Stimulated activated memory B cell treated with anti-CD40 and anti-IgM and Interleukin-4, amounts not matched to agents 10 μg/mL and 1 μg/mL and 100 μg/mL, for 72 hours (primary cell): ENCODE results near the gene PTGS2.
"Not testable (repeated sequence)": the region's sequence is repeated elsewhere in the genome, so short reads cannot be mapped to it uniquely, and the experiment has no call there.

ENCODE experiments used
- ATAC-seq: fragments of 150-1000 bp; cut with Tn5 transposase; 2 replicates; pipeline ENCODE4 v1.10.0; 2021
- H3K27ac Mint-ChIP-seq: one replicate; pipeline ENCODE4 v1.8.0; 2022; ENCODE audit warnings: mild to moderate bottlenecking, mixed read lengths
- H3K27me3 Mint-ChIP-seq: one replicate; pipeline ENCODE4 v1.8.0; 2022; ENCODE audit warnings: mixed read lengths
- H3K36me3 Mint-ChIP-seq: one replicate; pipeline ENCODE4 v1.8.0; 2022; ENCODE audit warnings: mixed read lengths
- H3K4me1 Mint-ChIP-seq: one replicate; pipeline ENCODE4 v1.8.0; 2022; ENCODE audit warnings: mixed read lengths
- H3K4me3 Mint-ChIP-seq: one replicate; pipeline ENCODE4 v1.8.0; 2022; ENCODE audit warnings: mild to moderate bottlenecking, moderate library complexity, mixed read lengths
- H3K9me3 Mint-ChIP-seq: one replicate; pipeline ENCODE4 v1.8.0; 2022; ENCODE audit warnings: mixed read lengths

The PTGS2 gene

GRCh38 chr1:186681121-186681520 lies 898 bp upstream of the PTGS2 start:
- Mint-ChIP-seq H3K4me3 (no peak overlapping the region), H3K27ac (no peak overlapping the region), H3K9me3 (no peaks in the 10 kb centered on the region), H3K27me3 (peaks cover 71% of the 10 kb centered on the region), H3K36me3 (no peaks in the 10 kb centered on the region), H3K4me1 (peaks cover 13% of the 10 kb centered on the region)
- no peak for ATAC-seq

DNA sequence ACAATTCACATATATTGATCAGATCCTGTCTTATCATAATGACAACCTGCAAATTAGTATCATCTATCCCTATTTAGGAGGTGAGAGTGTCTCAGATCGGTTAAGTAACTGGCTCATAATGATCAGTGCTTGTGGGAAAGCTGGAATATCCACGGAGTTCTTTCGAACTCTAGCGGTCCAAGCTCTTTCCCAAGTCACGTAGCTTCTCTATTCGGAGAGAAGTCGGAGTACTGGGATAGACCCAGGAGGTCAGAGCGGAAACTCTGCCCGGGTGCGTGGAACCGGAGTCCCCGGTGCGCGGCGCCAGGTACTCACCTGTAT lies 339 bp downstream of the PTGS2 start:
- Mint-ChIP-seq H3K9me3 (no peaks in the 10 kb centered on the region), H3K4me1 (peaks cover 13% of the 10 kb centered on the region), H3K4me3 (peak overlapping the region; percentile 59), H3K27ac (no peak overlapping the region), H3K27me3 (peaks cover 60% of the 10 kb centered on the region), H3K36me3 (no peaks in the 10 kb centered on the region)
- no peak for ATAC-seq

DNA sequence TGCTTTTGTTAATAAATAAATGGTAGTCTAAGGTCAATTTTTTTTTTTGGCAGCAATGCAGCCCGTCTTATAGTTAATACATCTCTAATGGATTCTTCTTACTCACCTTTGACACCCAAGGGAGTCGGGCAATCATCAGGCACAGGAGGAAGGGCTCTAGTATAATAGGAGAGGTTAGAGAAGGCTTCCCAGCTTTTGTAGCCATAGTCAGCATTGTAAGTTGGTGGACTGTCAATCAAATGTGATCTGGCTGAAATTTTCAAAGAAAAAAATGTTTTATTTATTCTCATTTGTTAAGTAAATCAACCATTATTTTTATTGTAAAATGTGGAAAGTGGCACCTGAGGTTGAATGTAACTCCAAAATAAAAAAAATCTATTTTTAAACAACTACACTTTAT lies 2.1 kb downstream of the PTGS2 start:
- H3K9me3 Mint-ChIP-seq, result no peaks in the 10 kb centered on the region
- no peaks in the 10 kb centered on the region for H3K36me3 Mint-ChIP-seq
- H3K4me1 Mint-ChIP-seq, result peaks cover 13% of the 10 kb centered on the region
- ATAC-seq, result no peak
- H3K27ac Mint-ChIP-seq, result no peak overlapping the region
- H3K27me3 Mint-ChIP-seq, result peaks cover 47% of the 10 kb centered on the region
- H3K4me3 Mint-ChIP-seq, result no peak overlapping the region

- Mint-ChIP-seq H3K36me3 (no peaks in the 10 kb centered on the region), H3K27ac (no peak overlapping the region), H3K9me3 (no peaks in the 10 kb centered on the region), H3K27me3 (no peaks in the 10 kb centered on the region), H3K4me1 (no peaks in the 10 kb centered on the region), H3K4me3 (no peak overlapping the region)
- ATAC-seq, result no peak
Measured at GRCh38 chr1:186672596-186672995, 7.6 kb downstream of the PTGS2 start.

GRCh38 chr1:186672131-186672530 lies 8.1 kb downstream of the PTGS2 start:
- Mint-ChIP-seq H3K36me3 (no peaks in the 10 kb centered on the region), H3K27me3 (no peaks in the 10 kb centered on the region), H3K27ac (no peak overlapping the region), H3K4me1 (no peaks in the 10 kb centered on the region), H3K9me3 (no peaks in the 10 kb centered on the region), H3K4me3 (no peak overlapping the region)
- no peak for ATAC-seq

DNA sequence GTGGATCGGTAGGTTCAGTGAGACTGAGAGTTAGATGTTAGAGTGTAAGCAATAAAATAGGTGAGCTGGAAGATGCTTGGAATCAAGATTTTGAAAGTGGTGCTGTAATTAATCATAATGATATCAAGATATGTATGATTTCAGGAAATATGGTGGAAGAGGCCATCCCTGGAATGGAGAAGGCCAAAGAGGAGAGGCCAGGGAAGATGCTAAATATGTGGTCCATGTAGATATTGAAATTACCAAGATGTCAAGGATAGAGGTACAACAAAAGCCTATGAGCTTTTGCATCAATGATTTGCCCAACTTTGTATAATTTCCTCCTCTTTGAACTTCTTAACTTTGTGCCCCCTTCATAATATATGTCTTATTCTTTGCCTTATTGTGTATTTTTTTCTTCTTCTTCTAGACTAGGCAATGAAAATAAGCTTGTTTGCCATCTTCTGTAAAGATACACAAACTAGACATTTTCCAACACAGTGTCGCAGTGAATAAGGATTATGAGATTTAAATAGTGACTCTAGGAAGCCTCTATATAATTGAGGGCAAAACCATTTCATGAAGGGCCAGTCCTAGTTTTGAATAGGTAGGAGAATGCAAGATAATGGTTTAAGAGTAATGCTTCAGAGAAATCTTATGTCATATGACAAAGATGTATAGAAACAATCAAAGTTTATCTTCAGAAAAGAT lies 8.9 kb downstream of the PTGS2 start:
- ATAC-seq, result no peak
- Mint-ChIP-seq H3K27me3 (no peaks in the 10 kb centered on the region), H3K27ac (no peak overlapping the region), H3K36me3 (no peaks in the 10 kb centered on the region), H3K9me3 (no peaks in the 10 kb centered on the region), H3K4me3 (no peak overlapping the region), H3K4me1 (no peaks in the 10 kb centered on the region)

DNA sequence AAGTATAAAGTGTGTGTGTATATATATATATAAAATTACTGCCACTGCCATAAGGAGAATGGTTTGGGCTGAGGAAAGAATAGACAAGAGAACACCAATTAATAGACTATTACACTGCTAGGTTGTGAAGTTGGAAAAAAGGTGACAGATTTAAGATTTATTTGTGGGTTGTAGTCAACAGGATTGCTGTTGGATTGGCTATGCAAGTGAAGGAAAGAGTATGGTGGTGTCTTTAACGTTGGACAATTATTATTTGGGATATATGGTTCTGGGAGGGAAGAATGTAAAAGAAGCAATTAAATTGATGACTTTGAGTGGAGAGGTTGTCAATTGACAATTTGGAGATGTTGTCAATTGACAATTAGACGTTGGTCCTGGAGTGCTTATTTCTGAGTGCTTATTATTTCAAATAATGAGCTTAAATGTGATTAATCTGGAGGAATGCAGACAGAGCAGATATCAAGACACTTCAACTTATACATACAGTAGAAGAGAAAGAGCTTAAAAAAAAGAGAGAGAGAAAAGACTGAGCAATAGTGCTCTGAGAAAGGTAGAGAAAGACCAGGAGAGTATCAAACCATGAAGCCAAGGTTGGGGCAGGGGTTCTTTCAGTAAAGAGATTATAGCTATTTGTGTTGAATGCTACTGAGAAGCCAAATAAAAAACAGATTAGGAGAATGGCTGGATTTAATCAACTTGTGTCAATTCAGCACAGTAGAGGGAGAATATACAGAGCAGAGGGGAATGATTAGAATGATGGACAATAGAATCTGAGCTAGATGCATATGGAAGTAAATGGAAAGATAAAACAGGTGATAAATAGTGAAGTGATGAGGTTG lies 9.7 kb downstream of the PTGS2 start:
- ATAC-seq, result no peak
- Mint-ChIP-seq H3K27ac (no peak overlapping the region), H3K4me3 (no peak overlapping the region), H3K27me3 (no peaks in the 10 kb centered on the region), H3K4me1 (no peaks in the 10 kb centered on the region), H3K9me3 (no peaks in the 10 kb centered on the region), H3K36me3 (no peaks in the 10 kb centered on the region)

DNA sequence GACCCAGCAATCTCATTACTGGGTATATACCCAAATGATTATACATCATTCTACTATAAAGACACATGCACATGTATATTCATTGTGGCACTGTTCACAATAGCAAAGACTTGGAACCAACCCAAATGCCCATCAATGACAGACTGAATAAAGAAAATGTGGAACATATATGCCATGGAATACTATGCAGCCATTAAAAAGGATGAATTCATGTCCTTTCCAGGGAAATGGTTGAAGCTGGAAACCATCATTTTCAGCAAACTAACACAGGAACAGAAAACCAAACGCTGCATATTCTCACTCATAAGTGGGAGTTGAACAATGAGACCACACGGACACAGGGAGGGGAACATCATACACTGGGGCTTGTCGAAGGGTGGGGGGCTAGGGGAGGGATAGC lies 10.4 kb downstream of the PTGS2 start:
- ATAC-seq, H3K4me3 Mint-ChIP-seq, H3K27me3 Mint-ChIP-seq, H3K27ac Mint-ChIP-seq, H3K9me3 Mint-ChIP-seq, H3K36me3 Mint-ChIP-seq, H3K4me1 Mint-ChIP-seq: not testable (repeated sequence)

DNA sequence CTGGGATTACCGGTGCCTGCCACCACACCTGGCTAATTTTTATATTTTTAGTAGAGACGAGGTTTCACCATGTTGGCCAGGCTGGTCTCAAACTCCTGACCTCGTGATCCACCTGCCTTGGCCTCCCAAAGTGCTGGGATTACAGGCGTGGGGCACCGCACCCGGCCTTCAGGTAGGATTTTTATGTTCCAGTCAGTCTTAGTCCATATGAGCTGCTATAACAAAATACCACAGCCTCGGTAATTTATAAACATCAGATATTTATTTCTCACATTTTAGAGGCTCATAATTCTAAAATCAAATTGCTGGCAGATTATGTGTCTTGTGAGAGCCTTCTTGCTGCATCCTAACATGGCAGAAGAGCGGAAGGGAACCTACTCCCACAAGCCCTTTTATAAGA lies 16.0 kb downstream of the PTGS2 start:
- not testable (repeated sequence) for H3K27me3 Mint-ChIP-seq, H3K36me3 Mint-ChIP-seq, H3K4me3 Mint-ChIP-seq, H3K9me3 Mint-ChIP-seq, H3K4me1 Mint-ChIP-seq, H3K27ac Mint-ChIP-seq, ATAC-seq

GRCh38 chr1:186662752-186663151 lies 17.5 kb downstream of the PTGS2 start:
- Mint-ChIP-seq H3K27ac (no peak overlapping the region), H3K27me3 (no peaks in the 10 kb centered on the region), H3K9me3 (peaks cover 4% of the 10 kb centered on the region), H3K4me1 (no peaks in the 10 kb centered on the region), H3K4me3 (no peak overlapping the region), H3K36me3 (no peaks in the 10 kb centered on the region)
- ATAC-seq, result no peak

GRCh38 chr1:186659890-186660341 lies 20.3 kb downstream of the PTGS2 start:
- Mint-ChIP-seq H3K9me3 (peaks cover 4% of the 10 kb centered on the region), H3K4me3 (no peak overlapping the region), H3K27me3 (no peaks in the 10 kb centered on the region), H3K36me3 (no peaks in the 10 kb centered on the region), H3K4me1 (no peaks in the 10 kb centered on the region), H3K27ac (no peak overlapping the region)
- ATAC-seq, result no peak

DNA sequence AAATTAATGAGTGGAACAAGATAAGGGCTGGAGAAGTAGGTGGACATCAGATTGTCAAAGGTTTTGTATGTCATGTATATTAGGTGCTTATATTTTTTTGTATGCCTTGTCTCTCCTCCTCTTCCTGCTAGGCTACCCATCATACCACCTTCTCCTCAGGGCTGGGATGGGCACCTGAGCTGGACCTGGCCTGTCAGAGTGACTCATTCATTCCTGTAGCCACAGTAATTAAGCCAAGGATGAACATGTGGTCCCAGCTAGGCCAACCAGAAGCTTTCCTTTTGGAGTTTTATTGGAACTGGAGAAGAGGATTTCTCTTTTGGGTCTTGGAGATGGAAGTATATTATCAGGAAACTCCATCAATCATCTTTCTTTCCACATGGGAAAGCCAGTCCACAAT lies 21.2 kb downstream of the PTGS2 start:
- no peaks in the 10 kb centered on the region for H3K4me1 Mint-ChIP-seq
- no peaks in the 10 kb centered on the region for H3K36me3 Mint-ChIP-seq
- H3K27ac Mint-ChIP-seq, result no peak overlapping the region
- no peak overlapping the region for H3K4me3 Mint-ChIP-seq
- H3K27me3 Mint-ChIP-seq, result peaks cover 2% of the 10 kb centered on the region
- peaks cover 4% of the 10 kb centered on the region for H3K9me3 Mint-ChIP-seq
- ATAC-seq, result no peak

GRCh38 chr1:186657481-186657880 lies 22.7 kb downstream of the PTGS2 start:
- Mint-ChIP-seq H3K9me3 (peaks cover 6% of the 10 kb centered on the region), H3K4me1 (no peaks in the 10 kb centered on the region), H3K4me3 (no peak overlapping the region), H3K27me3 (peaks cover 6% of the 10 kb centered on the region), H3K36me3 (no peaks in the 10 kb centered on the region), H3K27ac (no peak overlapping the region)
- no peak for ATAC-seq

DNA sequence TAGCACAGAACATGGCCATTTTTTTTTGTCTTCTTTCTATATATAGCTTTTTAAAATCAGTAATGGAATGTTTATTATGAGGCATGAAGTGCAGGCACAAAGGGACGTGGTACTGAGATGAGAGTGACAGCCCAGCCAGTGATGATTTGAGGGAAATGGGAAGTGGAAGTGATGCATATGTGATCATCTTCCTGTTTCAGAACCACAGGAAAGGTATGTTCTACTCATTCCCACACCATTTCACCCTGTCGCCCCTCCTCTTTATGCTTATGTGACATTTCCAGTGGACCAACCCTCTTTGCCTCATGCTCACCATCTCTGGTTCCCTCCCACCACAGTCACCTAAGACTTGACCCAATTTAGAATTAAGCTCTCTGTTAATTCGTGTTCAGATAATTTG lies 24.3 kb downstream of the PTGS2 start:
- H3K4me3 Mint-ChIP-seq, result no peak overlapping the region
- no peak for ATAC-seq

GRCh38 chr1:186654741-186655140 lies 25.5 kb downstream of the PTGS2 start:
- Mint-ChIP-seq H3K27ac (no peak overlapping the region), H3K36me3 (no peaks in the 10 kb centered on the region), H3K9me3 (peaks cover 6% of the 10 kb centered on the region), H3K4me3 (no peak overlapping the region), H3K4me1 (no peaks in the 10 kb centered on the region), H3K27me3 (peaks cover 6% of the 10 kb centered on the region)
- no peak for ATAC-seq

More for the DNA sequence above, 24.3 kb downstream of the PTGS2 start:
- peaks cover 6% of the 10 kb centered on the region for H3K27me3 Mint-ChIP-seq
- peaks cover 6% of the 10 kb centered on the region for H3K9me3 Mint-ChIP-seq
- H3K36me3 Mint-ChIP-seq, result no peaks in the 10 kb centered on the region
- H3K27ac Mint-ChIP-seq, result no peak overlapping the region
- no peaks in the 10 kb centered on the region for H3K4me1 Mint-ChIP-seq

- Mint-ChIP-seq H3K9me3 (peaks cover 6% of the 10 kb centered on the region), H3K27me3 (peaks cover 6% of the 10 kb centered on the region), H3K4me3 (no peak overlapping the region), H3K36me3 (no peaks in the 10 kb centered on the region), H3K27ac (no peak overlapping the region), H3K4me1 (no peaks in the 10 kb centered on the region)
- ATAC-seq, result no peak
Measured at GRCh38 chr1:186653312-186653711, 26.9 kb downstream of the PTGS2 start.
